ENCODE results near the gene ABHD15.

The ABHD15 gene

GRCh38 chr17:29572691-29573557 lies 6.1 kb upstream of the ABHD15 start:
- no peaks in the 10 kb centered on the region for H3K9me3 ChIP-seq (ENCODE audit: control insufficient read depth, insufficient read depth, low read length)
- peak overlapping the region; percentile 13; the same call in 1 of the 2 replicates for H3K4me3 ChIP-seq (ENCODE audit: low read length)
- H3K4me1 ChIP-seq (ENCODE audit: control insufficient read depth, insufficient read depth, low read length): no peaks in the 10 kb centered on the region; the same call in 1 of the 2 replicates
- no CpG with 5 or more reads among the region's 62 CpGs for WGBS (ENCODE audit: insufficient coverage, insufficient read length)
- no peaks in the 10 kb centered on the region for H3K27me3 ChIP-seq (ENCODE audit: control insufficient read depth, insufficient read depth, low read length)
- H3K36me3 ChIP-seq (ENCODE audit: control insufficient read depth, insufficient read depth, low read length): peaks cover 21% of the 10 kb centered on the region
- no peak overlapping the region for H3K27ac ChIP-seq (ENCODE audit: low read length)
- DNase-seq (ENCODE audit: low read depth, low spot score): no peak

GRCh38 chr17:29571883-29572681 lies 5.2 kb upstream of the ABHD15 start:
- Histone ChIP-seq H3K27ac (ENCODE audit: low read length) (no peak overlapping the region), H3K36me3 (ENCODE audit: control insufficient read depth, insufficient read depth, low read length) (peaks cover 18% of the 10 kb centered on the region), H3K4me1 (ENCODE audit: control insufficient read depth, insufficient read depth, low read length) (no peaks in the 10 kb centered on the region; the same call in 1 of the 2 replicates), H3K4me3 (ENCODE audit: low read length) (no peak overlapping the region; the same call in 1 of the 2 replicates), H3K27me3 (ENCODE audit: control insufficient read depth, insufficient read depth, low read length) (no peaks in the 10 kb centered on the region; the same call in 1 of the 2 replicates), H3K9me3 (ENCODE audit: control insufficient read depth, insufficient read depth, low read length) (no peaks in the 10 kb centered on the region)
- WGBS (ENCODE audit: insufficient coverage, insufficient read length): no CpG with 5 or more reads among the region's 30 CpGs
- no peak for DNase-seq (ENCODE audit: low read depth, low spot score)

- no peak for DNase-seq (ENCODE audit: low read depth, low spot score)
- Histone ChIP-seq H3K27ac (ENCODE audit: low read length) (no peak overlapping the region), H3K9me3 (ENCODE audit: control insufficient read depth, insufficient read depth, low read length) (no peaks in the 10 kb centered on the region), H3K27me3 (ENCODE audit: control insufficient read depth, insufficient read depth, low read length) (no peaks in the 10 kb centered on the region; the same call in 1 of the 2 replicates), H3K36me3 (ENCODE audit: control insufficient read depth, insufficient read depth, low read length) (peaks cover 18% of the 10 kb centered on the region), H3K4me1 (ENCODE audit: control insufficient read depth, insufficient read depth, low read length) (no peaks in the 10 kb centered on the region; the same call in 1 of the 2 replicates), H3K4me3 (ENCODE audit: low read length) (no peak overlapping the region)
- no CpG with 5 or more reads among the region's 6 CpGs for WGBS (ENCODE audit: insufficient coverage, insufficient read length)
These were observed 4.6 kb upstream of the ABHD15 start for GRCh38 chr17:29571486-29571882.

GRCh38 chr17:29570521-29570920 lies 3.7 kb upstream of the ABHD15 start:
- DNase-seq (ENCODE audit: low read depth, low spot score): no peak
- peaks cover 10% of the 10 kb centered on the region; the same call in 1 of the 2 replicates for H3K36me3 ChIP-seq (ENCODE audit: control insufficient read depth, insufficient read depth, low read length)
- peaks cover 8% of the 10 kb centered on the region; the same call in 1 of the 2 replicates for H3K27me3 ChIP-seq (ENCODE audit: control insufficient read depth, insufficient read depth, low read length)
- no peak overlapping the region for H3K4me3 ChIP-seq (ENCODE audit: low read length)
- WGBS (ENCODE audit: insufficient coverage, insufficient read length): no CpG with 5 or more reads among the region's 7 CpGs
- peaks cover 2% of the 10 kb centered on the region for H3K4me1 ChIP-seq (ENCODE audit: control insufficient read depth, insufficient read depth, low read length)
- H3K27ac ChIP-seq (ENCODE audit: low read length): no peak overlapping the region
- H3K9me3 ChIP-seq (ENCODE audit: control insufficient read depth, insufficient read depth, low read length): no peaks in the 10 kb centered on the region

- Histone ChIP-seq H3K27me3 (ENCODE audit: control insufficient read depth, insufficient read depth, low read length) (peaks cover 11% of the 10 kb centered on the region; the same call in 1 of the 2 replicates), H3K36me3 (ENCODE audit: control insufficient read depth, insufficient read depth, low read length) (0 out of 2 replicates have a peak, but pooled peaks cover 2% of the 10 kb centered on the region), H3K4me3 (ENCODE audit: low read length) (peak overlapping the region; percentile 76; the same call in 1 of the 2 replicates), H3K4me1 (ENCODE audit: control insufficient read depth, insufficient read depth, low read length) (peaks cover 2% of the 10 kb centered on the region), H3K27ac (ENCODE audit: low read length) (no peak overlapping the region), H3K9me3 (ENCODE audit: control insufficient read depth, insufficient read depth, low read length) (no peaks in the 10 kb centered on the region)
- DNase-seq (ENCODE audit: low read depth, low spot score): no peak
- no CpG with 5 or more reads among the region's 14 CpGs for whole genome bisulfite sequencing (ENCODE audit: insufficient coverage, insufficient read length)
These were observed 2.6 kb upstream of the ABHD15 start for GRCh38 chr17:29569245-29569950.

GRCh38 chr17:29568331-29569244 lies 1.8 kb upstream of the ABHD15 start, which contains the start of gene TP53I13:
TSS of gene TP53I13 (plus strand) at chr17:29568701. CDS start at chr17:29568759, 58 bp downstream.
- no peak for DNase-seq (ENCODE audit: low read depth, low spot score)
- Histone ChIP-seq H3K4me3 (ENCODE audit: low read length) (peak within 1 kb of the TSS; percentile 76), H3K36me3 (ENCODE audit: control insufficient read depth, insufficient read depth, low read length) (no peaks in the 10 kb centered on the region), H3K27me3 (ENCODE audit: control insufficient read depth, insufficient read depth, low read length) (peaks cover 11% of the 10 kb centered on the region; the same call in 1 of the 2 replicates), H3K9me3 (ENCODE audit: control insufficient read depth, insufficient read depth, low read length) (no peaks in the 10 kb centered on the region), H3K27ac (ENCODE audit: low read length) (no peak within 1 kb of the TSS), H3K4me1 (ENCODE audit: control insufficient read depth, insufficient read depth, low read length) (peaks cover 2% of the 10 kb centered on the region)
- WGBS (ENCODE audit: insufficient coverage, insufficient read length): no CpG with 5 or more reads among the region's 85 CpGs

- no peak for DNase-seq (ENCODE audit: low read depth, low spot score)
- Histone ChIP-seq H3K4me3 (ENCODE audit: low read length) (peak overlapping the region; percentile 42; the same call in 1 of the 2 replicates), H3K36me3 (ENCODE audit: control insufficient read depth, insufficient read depth, low read length) (no peaks in the 10 kb centered on the region), H3K27me3 (ENCODE audit: control insufficient read depth, insufficient read depth, low read length) (peaks cover 11% of the 10 kb centered on the region; the same call in 1 of the 2 replicates), H3K27ac (ENCODE audit: low read length) (no peak overlapping the region), H3K9me3 (ENCODE audit: control insufficient read depth, insufficient read depth, low read length) (no peaks in the 10 kb centered on the region), H3K4me1 (ENCODE audit: control insufficient read depth, insufficient read depth, low read length) (peaks cover 2% of the 10 kb centered on the region)
- WGBS (ENCODE audit: insufficient coverage, insufficient read length): no CpG with 5 or more reads among the region's 63 CpGs
These were observed 905 bp upstream of the ABHD15 start for GRCh38 chr17:29567554-29568330.

- DNase-seq (ENCODE audit: low read depth, low spot score): no peak
- peaks cover 11% of the 10 kb centered on the region; the same call in 1 of the 2 replicates for H3K27me3 ChIP-seq (ENCODE audit: control insufficient read depth, insufficient read depth, low read length)
- H3K36me3 ChIP-seq (ENCODE audit: control insufficient read depth, insufficient read depth, low read length): no peaks in the 10 kb centered on the region
- no peak overlapping the region for H3K27ac ChIP-seq (ENCODE audit: low read length)
- H3K9me3 ChIP-seq (ENCODE audit: control insufficient read depth, insufficient read depth, low read length): no peaks in the 10 kb centered on the region
- peak overlapping the region; percentile 42; the same call in 1 of the 2 replicates for H3K4me3 ChIP-seq (ENCODE audit: low read length)
- peaks cover 2% of the 10 kb centered on the region for H3K4me1 ChIP-seq (ENCODE audit: control insufficient read depth, insufficient read depth, low read length)
- no CpG with 5 or more reads among the region's 27 CpGs for WGBS (ENCODE audit: insufficient coverage, insufficient read length)
These were observed 392 bp upstream of the ABHD15 start for GRCh38 chr17:29567304-29567553.

Measured in iPS DF 6.9 (cell line).